Liver (tissue), 9 donors: Measurements from ENCODE around the gene ZNF318. TPM values are rescaled to one million over a fixed set of nuclear protein-coding genes. Genes with fewer than 3 reads are reported as not detected.

Experiments
- DNase-seq: peaks from one replicate; pipeline ENCODE4 v3.0.0-alpha.2; 2017; ENCODE audit warnings: low spot score
- H3K27ac ChIP-seq, 2 donors: one replicate each; pipeline ENCODE4 v1.7.0; 2013; ENCODE audit warnings: inconsistent platforms in 2 of 2, low read length in 2 of 2, control low read depth in 1 of 2, low read depth in 1 of 2, mild to moderate bottlenecking in 1 of 2
- H3K27me3 ChIP-seq, 4 donors: one replicate each; pipeline versions ENCODE4 v1.6.1 to v1.7.0; 2013; ENCODE audit warnings: low read length in 3 of 4, inconsistent platforms in 1 of 4, mild to moderate bottlenecking in 1 of 4, moderate library complexity in 1 of 4; ENCODE audit not compliant: control insufficient read depth in 4 of 4, insufficient read depth in 4 of 4
- H3K36me3 ChIP-seq, 4 donors: one replicate each; pipeline versions ENCODE4 v1.6.1 to v1.7.0; 2013; ENCODE audit warnings: low read length in 3 of 4, mild to moderate bottlenecking in 3 of 4, low read depth in 1 of 4, moderate library complexity in 1 of 4; ENCODE audit not compliant: control insufficient read depth in 4 of 4, insufficient read depth in 3 of 4
- H3K4me1 ChIP-seq, 4 donors: one replicate each; pipeline versions ENCODE4 v1.6.1 to v1.7.0; 2013; ENCODE audit warnings: low read length in 3 of 4, mild to moderate bottlenecking in 3 of 4, moderate library complexity in 1 of 4; ENCODE audit not compliant: control insufficient read depth in 4 of 4, insufficient read depth in 4 of 4
- H3K4me3 ChIP-seq, 3 donors: one replicate each; pipeline versions ENCODE4 v1.6.1 to v1.7.0; 2013; ENCODE audit warnings: low read length in 3 of 3, control low read depth in 1 of 3, low read depth in 1 of 3, mild to moderate bottlenecking in 1 of 3
- H3K9ac ChIP-seq, 2 donors: one replicate each; pipeline ENCODE4 v1.7.0; 2013; ENCODE audit warnings: low read length in 2 of 2, mild to moderate bottlenecking in 2 of 2, moderate library complexity in 2 of 2, control low read depth in 1 of 2, low read depth in 1 of 2
- H3K9me3 ChIP-seq, 4 donors: one replicate each; pipeline versions ENCODE4 v1.6.1 to v1.7.0; 2013; ENCODE audit warnings: low read length in 3 of 4; ENCODE audit not compliant: control insufficient read depth in 4 of 4
- EGR1 ChIP-seq, 2 donors: IDR thresholded peaks; 2 replicates each; pipeline ENCODE4 v1.6.1; 2016 to 2018; ENCODE audit warnings: antibody characterized with exemption in 2 of 2, low read depth in 2 of 2
- FOXA1 ChIP-seq: IDR thresholded peaks from 2 replicates; pipeline ENCODE4 v1.6.1; 2016; ENCODE audit warnings: antibody characterized with exemption
- FOXA2 ChIP-seq: IDR thresholded peaks from 2 replicates; pipeline ENCODE4 v1.6.1; 2016; ENCODE audit warnings: antibody characterized with exemption
- GABPA ChIP-seq, 2 donors: IDR thresholded peaks in 1 of 2; conservative IDR thresholded peaks in 1 of 2; 2 replicates each; pipeline ENCODE4 v1.6.1; 2016; ENCODE audit warnings: antibody characterized with exemption in 2 of 2, mild to moderate bottlenecking in 1 of 2, moderate library complexity in 1 of 2
- HNF4A ChIP-seq, 2 donors: conservative IDR thresholded peaks; 2 replicates each; pipeline ENCODE4 v1.6.1; 2016; ENCODE audit warnings: antibody characterized with exemption in 2 of 2, mild to moderate bottlenecking in 2 of 2
- HNF4G ChIP-seq: IDR thresholded peaks from 2 replicates; pipeline ENCODE4 v1.6.1; 2016; ENCODE audit warnings: antibody characterized with exemption
- JUND ChIP-seq, 2 donors: IDR thresholded peaks; 2 replicates each; pipeline ENCODE4 v1.6.1; 2016; ENCODE audit warnings: antibody characterized with exemption in 2 of 2
- NR2F2 ChIP-seq: IDR thresholded peaks from 2 replicates; pipeline ENCODE4 v1.6.1; 2016; ENCODE audit warnings: antibody characterized with exemption
- RAD21 ChIP-seq, 2 donors: IDR thresholded peaks; 2 replicates each; pipeline ENCODE4 v1.6.1; 2016; ENCODE audit warnings: antibody characterized with exemption in 2 of 2, mild to moderate bottlenecking in 2 of 2
- RXRA ChIP-seq, 2 donors: IDR thresholded peaks; 2 replicates each; pipeline ENCODE4 v1.6.1; 2017 to 2018; ENCODE audit warnings: antibody characterized with exemption in 2 of 2, mild to moderate bottlenecking in 1 of 2
- SP1 ChIP-seq: IDR thresholded peaks from 2 replicates; pipeline ENCODE4 v1.6.1; 2018; ENCODE audit warnings: antibody characterized with exemption, mild to moderate bottlenecking
- TAF1 ChIP-seq: conservative IDR thresholded peaks from 2 replicates; pipeline ENCODE4 v1.6.1; 2016; ENCODE audit warnings: antibody characterized with exemption, mild to moderate bottlenecking
- YY1 ChIP-seq: IDR thresholded peaks from 2 replicates; pipeline ENCODE4 v1.6.1; 2016; ENCODE audit warnings: antibody characterized with exemption, mild to moderate bottlenecking
- WGBS: extraction: QIAGEN DNeasy Blood & Tissue Kit; methylation state at CpG from one replicate; pipeline ENCODE4 v1.1.7; 2013; 5-methylcytosine and 5-hydroxymethylcytosine counted together
- polyA plus RNA-seq, 2 donors: library from polyadenylated mRNA; stranded (reverse) in 1 of 2; unstranded in 1 of 2; fragments of 200-250 nt in 1 of 2; fragments of >200 nt in 1 of 2; fragmentation: Nextera tagmentation in 1 of 2; extraction: Ambion mirVana in 1 of 2; gene quantifications; one replicate each; pipeline versions ENCODE4 v1.2.1 to v1.2.3, GENCODE V29; 2013 to 2015
- total RNA-seq, 2 donors: library from RNA; depleted of rRNA; stranded (reverse); fragments of >200 nt; gene quantifications; one replicate each; pipeline ENCODE4 v1.2.3, GENCODE V29; 2014
- TF ChIP-seq, protein P1 (sequence below): IDR thresholded peaks from 2 replicates; pipeline ENCODE4 v1.6.1; 2016; ENCODE audit warnings: antibody characterized with exemption, mild to moderate bottlenecking
- TF ChIP-seq, protein P2 (sequence below): IDR thresholded peaks from 2 replicates; pipeline ENCODE4 v1.6.1; 2016; ENCODE audit warnings: antibody characterized with exemption
- TF ChIP-seq, protein P3 (sequence below): fragments of 150-350 bp; IDR thresholded peaks from 2 replicates; pipeline ENCODE4 v1.5.1; 2017; ENCODE audit warnings: improper control_type of control experiment, low read depth, low read length; ENCODE audit not compliant: missing input control
- TF ChIP-seq, protein P4 (sequence below): IDR thresholded peaks from 2 replicates; pipeline ENCODE4 v1.6.1; 2016; ENCODE audit warnings: antibody characterized with exemption
- TF ChIP-seq, protein P5 (sequence below): IDR thresholded peaks from 2 replicates; pipeline ENCODE4 v1.6.1; 2016; ENCODE audit warnings: antibody characterized with exemption
- donor health status: healthy.
- donor health status: healthy.
- donor health status: healthy.
- donor health status: healthy.
- donor health status: healthy.

ZNF318 gene
- total and polyA plus RNA-seq, 4 donors = 3.6 to 9.1 (median 4.2) TPM

DNA sequence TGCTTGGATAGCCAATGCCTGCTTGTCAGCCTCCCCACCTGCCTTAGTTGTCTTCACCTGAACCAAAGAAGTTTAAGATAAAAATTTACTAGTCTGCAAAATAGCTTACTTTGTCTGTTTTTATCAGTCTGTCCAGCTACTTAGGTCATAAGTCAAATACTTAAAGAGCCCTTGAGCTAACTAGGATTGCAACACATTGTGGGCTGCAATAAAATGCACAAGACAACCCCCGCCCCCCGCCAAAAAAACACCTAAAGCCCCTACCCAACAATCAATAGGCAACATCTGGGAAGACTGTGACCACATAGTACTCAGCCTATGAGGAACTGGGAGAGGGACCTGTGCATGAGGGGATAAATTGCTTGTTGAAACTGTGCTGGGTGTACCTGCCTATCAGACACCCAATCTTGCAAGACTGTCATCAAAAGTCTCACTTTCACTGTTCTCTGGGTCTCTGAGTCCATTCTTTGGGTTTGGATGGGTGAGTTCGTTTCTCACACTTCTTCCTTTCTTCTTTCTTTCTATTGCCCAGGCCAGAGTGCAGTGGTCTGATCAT, 30.6 kb upstream of the ZNF318 start:
- WGBS = 78% methylated on average over 3 of the region's 3 CpGs
- H3K27ac ChIP-seq = no peak overlapping the region
- TF ChIP-seq TAF1 (no peak), SP1 (no peak), YY1 (no peak), NR2F2 (no peak), JUND (IDR thresholded peaks at IDR 0.05) (no peak), GABPA (IDR thresholded peaks at IDR 0.05 in 1 of 2, conservative IDR thresholded peaks at IDR 0.05 in 1 of 2) (no peak), FOXA2 (no peak), HNF4G (no peak), RAD21 (IDR thresholded peaks at IDR 0.05) (no peak), RXRA (IDR thresholded peaks at IDR 0.05) (no peak), HNF4A (conservative IDR thresholded peaks at IDR 0.05) (no peak), FOXA1 (no peak), EGR1 (IDR thresholded peaks at IDR 0.05; ENCODE audit: low read depth in 2 of 2) (no peak)
- TF ChIP-seq, protein P1, sequence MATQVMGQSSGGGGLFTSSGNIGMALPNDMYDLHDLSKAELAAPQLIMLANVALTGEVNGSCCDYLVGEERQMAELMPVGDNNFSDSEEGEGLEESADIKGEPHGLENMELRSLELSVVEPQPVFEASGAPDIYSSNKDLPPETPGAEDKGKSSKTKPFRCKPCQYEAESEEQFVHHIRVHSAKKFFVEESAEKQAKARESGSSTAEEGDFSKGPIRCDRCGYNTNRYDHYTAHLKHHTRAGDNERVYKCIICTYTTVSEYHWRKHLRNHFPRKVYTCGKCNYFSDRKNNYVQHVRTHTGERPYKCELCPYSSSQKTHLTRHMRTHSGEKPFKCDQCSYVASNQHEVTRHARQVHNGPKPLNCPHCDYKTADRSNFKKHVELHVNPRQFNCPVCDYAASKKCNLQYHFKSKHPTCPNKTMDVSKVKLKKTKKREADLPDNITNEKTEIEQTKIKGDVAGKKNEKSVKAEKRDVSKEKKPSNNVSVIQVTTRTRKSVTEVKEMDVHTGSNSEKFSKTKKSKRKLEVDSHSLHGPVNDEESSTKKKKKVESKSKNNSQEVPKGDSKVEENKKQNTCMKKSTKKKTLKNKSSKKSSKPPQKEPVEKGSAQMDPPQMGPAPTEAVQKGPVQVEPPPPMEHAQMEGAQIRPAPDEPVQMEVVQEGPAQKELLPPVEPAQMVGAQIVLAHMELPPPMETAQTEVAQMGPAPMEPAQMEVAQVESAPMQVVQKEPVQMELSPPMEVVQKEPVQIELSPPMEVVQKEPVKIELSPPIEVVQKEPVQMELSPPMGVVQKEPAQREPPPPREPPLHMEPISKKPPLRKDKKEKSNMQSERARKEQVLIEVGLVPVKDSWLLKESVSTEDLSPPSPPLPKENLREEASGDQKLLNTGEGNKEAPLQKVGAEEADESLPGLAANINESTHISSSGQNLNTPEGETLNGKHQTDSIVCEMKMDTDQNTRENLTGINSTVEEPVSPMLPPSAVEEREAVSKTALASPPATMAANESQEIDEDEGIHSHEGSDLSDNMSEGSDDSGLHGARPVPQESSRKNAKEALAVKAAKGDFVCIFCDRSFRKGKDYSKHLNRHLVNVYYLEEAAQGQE = no peak
- TF ChIP-seq, protein P2, sequence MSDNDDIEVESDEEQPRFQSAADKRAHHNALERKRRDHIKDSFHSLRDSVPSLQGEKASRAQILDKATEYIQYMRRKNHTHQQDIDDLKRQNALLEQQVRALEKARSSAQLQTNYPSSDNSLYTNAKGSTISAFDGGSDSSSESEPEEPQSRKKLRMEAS = no peak
- TF ChIP-seq, protein P3, sequence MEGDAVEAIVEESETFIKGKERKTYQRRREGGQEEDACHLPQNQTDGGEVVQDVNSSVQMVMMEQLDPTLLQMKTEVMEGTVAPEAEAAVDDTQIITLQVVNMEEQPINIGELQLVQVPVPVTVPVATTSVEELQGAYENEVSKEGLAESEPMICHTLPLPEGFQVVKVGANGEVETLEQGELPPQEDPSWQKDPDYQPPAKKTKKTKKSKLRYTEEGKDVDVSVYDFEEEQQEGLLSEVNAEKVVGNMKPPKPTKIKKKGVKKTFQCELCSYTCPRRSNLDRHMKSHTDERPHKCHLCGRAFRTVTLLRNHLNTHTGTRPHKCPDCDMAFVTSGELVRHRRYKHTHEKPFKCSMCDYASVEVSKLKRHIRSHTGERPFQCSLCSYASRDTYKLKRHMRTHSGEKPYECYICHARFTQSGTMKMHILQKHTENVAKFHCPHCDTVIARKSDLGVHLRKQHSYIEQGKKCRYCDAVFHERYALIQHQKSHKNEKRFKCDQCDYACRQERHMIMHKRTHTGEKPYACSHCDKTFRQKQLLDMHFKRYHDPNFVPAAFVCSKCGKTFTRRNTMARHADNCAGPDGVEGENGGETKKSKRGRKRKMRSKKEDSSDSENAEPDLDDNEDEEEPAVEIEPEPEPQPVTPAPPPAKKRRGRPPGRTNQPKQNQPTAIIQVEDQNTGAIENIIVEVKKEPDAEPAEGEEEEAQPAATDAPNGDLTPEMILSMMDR = no peak
- TF ChIP-seq, protein P4, sequence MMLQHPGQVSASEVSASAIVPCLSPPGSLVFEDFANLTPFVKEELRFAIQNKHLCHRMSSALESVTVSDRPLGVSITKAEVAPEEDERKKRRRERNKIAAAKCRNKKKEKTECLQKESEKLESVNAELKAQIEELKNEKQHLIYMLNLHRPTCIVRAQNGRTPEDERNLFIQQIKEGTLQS = no peak
- TF ChIP-seq, protein P5, sequence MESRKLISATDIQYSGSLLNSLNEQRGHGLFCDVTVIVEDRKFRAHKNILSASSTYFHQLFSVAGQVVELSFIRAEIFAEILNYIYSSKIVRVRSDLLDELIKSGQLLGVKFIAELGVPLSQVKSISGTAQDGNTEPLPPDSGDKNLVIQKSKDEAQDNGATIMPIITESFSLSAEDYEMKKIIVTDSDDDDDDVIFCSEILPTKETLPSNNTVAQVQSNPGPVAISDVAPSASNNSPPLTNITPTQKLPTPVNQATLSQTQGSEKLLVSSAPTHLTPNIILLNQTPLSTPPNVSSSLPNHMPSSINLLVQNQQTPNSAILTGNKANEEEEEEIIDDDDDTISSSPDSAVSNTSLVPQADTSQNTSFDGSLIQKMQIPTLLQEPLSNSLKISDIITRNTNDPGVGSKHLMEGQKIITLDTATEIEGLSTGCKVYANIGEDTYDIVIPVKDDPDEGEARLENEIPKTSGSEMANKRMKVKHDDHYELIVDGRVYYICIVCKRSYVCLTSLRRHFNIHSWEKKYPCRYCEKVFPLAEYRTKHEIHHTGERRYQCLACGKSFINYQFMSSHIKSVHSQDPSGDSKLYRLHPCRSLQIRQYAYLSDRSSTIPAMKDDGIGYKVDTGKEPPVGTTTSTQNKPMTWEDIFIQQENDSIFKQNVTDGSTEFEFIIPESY = no peak

More for the DNA sequence above, 30.6 kb upstream of the ZNF318 start:
- Histone ChIP-seq H3K9ac (no peak overlapping the region), H3K36me3 (no peaks in the 10 kb centered on the region), H3K4me3 (no peak overlapping the region), H3K9me3 (no peaks in the 10 kb centered on the region), H3K27me3 (no peaks in the 10 kb centered on the region), H3K4me1 (no peaks in the 10 kb centered on the region)
- DNase-seq = no peak
